DMS53 (cell line): Measurements from ENCODE around the gene TEX38.
"Not testable (repeated sequence)": the region's sequence is repeated elsewhere in the genome, so short reads cannot be mapped to it uniquely, and the experiment has no call there.

Experiments used
- DNase-seq: peaks from one replicate; lab custom pipeline; 2025; lab: John Stamatoyannopoulos, UW

The TEX38 gene

DNA sequence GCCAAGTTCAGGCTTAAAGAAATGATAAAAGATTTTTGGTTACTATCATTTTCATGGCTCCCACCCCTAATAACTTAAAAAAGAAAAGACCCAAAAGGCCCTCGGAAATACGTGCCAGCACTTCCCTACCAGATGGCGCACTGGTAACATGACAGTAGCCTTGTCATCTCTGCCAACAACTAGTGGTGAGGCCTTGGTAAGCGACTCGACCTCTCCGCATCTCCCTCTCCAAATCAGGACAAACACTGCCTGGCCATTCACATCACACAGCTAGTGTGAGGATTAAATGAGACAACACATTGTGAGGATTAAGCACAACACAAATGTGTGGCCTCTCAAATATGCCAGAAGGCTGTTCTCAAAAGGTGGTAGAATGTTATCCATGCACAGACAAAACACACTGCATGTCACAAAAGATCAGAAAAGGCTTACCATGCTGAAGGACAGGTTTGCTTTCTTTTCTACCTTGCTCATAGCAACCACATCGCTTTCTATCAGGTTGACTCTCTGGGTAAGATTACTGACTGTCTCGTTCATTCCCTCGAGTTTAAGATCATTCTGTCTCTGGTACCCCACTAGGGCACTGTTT, 16.4 kb downstream of the TEX38 start:
- no peak for DNase-seq

GRCh38 chr1:46689356-46689755, 17.7 kb downstream of the TEX38 start:
- DNase-seq: no peak

DNA sequence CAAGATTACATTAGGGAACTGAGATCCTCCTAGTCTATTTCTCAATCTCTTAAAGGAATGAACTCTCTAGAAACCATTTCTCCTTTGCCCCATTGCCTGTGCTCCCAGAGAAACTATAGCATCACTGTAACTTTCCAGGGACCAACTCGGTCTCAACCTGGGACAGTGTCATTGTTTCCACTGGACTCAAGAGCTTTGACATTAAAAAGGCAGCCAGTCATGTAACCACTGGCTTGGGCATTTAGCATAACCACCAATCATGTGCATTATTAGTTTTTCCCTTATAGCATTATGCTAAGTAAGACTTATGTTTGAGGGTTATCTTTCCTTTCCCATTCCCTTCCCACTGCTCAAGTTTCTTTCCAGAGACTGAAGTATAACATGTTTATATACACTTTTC, 18.2 kb downstream of the TEX38 start:
- no peak for DNase-seq

- no peak for DNase-seq
Observed at GRCh38 chr1:46690931-46691421, 19.3 kb downstream of the TEX38 start.

DNA sequence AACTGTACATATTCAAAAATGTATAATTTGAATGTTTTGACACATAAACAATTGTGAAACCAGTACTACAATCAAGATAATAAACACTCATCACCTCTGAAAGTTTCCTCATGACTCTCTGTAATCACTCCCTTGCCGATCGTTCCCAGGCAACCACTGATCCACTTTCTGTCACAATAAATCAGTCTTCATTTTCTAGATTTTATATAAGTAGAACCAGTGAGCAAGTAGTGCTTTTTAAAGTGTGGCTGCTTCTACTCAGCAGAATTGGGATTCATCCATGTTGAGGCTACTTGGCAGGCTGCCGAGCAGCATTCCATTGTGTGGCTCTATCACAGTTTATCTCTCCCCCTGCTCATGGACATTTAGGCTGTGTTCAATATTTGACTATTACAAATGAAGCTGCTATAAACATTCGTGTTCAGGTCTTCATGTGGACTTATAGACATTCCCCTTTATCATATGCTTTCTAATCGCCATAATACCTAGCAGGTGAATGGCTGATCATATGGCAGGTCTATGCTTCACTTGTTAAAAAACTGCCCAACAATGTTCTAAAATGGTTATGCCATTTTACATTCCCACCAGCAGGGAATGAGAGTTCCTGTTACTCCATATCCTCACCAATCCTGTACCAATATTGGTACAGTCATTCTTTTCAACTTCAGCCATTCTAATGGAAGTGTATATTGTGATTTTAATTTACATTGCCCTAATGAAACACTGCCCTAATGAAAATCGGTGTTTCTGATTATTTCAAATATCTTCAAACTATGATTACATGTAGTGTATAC, 20.5 kb downstream of the TEX38 start:
- DNase-seq: no peak

GRCh38 chr1:46692811-46693770, 21.4 kb downstream of the TEX38 start:
- DNase-seq: no peak

DNA sequence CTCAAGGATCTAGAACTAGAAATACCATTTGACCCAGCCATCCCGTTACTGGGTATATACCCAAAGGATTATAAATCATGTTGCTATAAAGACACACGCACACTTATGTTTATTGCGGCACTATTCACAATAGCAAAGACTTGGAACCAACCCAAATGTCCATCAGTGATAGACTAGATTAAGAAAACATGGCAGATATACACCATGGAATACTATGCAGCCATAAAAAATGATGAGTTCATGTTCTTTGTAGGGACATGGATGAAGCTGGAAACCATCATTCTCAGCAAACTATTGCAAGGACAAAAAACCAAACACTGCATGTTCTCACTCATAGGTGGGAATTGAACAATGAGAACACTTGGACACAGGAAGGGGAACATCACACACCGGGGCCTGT, 23.0 kb downstream of the TEX38 start:
- DNase-seq: not testable (repeated sequence)

DNA sequence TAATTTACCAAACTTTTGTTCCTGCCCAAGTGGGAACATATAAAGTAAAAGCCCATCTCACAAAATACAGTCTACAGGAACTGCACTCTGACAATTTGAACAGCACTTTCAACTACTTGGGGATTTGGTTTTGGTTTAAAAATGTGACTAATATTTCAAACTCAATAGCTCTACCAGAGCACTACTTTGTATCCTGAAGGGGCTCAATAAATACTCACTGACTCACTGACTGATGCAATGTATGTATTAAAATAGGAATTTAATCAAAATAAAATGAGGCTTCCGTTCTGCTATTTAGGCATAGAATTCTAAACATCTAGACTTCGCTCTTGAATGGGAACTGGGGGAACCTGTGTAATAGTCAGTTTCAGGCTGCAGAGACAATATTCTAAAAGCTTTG, 25.4 kb downstream of the TEX38 start:
- no peak for DNase-seq

DNA sequence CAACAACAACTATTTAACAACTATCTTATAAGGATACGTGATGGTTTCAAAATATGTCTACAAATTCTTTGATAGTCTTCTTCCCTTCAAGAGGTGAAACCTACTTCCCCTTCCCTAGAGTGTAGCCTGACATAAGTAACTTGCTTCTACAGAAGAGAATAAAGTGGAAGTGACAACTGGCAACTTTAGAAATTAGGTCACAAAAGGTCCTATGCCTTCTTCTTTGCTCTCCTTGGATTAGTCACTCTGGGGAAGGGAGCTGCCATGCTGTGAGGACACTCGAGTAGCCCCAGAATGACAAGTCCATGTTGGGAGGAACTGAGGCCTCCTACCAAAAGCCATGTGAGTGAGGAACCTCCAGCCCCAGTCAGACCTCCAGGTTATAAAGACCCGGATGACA, 28.0 kb downstream of the TEX38 start:
- DNase-seq: no peak

GRCh38 chr1:46703927-46704641, 32.4 kb downstream of the TEX38 start:
- no peak for DNase-seq

- DNase-seq: peak; percentile 37
Observed at GRCh38 chr1:46705408-46705807, 33.8 kb downstream of the TEX38 start.

GRCh38 chr1:46708121-46708520, 36.5 kb downstream of the TEX38 start:
- no peak for DNase-seq

DNA sequence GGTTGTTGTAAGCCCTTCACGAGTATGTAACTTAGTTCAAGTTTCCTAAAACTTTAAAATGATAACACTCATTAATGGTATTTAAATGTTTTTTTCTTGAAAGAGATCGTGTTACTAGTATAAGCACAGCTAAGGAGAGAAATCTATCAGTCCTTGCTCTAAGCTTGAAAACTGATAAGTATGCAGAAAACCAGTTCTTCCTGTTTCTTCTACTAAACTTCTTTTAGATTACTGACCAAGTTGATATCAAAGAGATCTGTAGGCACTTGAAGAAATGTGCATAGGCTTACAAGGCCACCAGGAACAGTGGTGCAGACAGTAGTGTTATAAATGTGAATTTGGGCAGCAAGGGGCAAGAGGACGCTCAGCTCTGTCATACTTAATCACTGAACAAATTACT, 43.3 kb downstream of the TEX38 start:
- DNase-seq: peak; percentile 36

DNA sequence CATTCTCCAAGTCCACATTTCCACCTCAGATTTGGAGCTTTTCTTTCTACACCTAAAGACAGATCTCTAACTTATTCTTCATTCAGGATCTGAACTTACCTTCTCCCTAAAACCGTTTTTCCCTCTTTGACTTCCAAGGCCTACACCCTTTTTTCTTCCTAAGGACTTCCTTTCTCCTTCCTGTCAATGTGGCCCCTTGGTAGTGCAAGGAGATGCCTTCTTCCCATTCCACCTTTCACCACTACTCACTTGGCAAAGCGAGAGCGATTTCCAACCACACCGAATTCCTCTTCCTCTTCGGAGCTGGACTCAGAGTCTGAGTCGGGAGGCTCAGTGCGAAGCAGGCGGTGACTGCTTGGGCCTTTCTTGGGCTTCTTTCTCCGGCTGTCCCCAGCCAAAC, 46.0 kb downstream of the TEX38 start:
- DNase-seq: no peak

DNA sequence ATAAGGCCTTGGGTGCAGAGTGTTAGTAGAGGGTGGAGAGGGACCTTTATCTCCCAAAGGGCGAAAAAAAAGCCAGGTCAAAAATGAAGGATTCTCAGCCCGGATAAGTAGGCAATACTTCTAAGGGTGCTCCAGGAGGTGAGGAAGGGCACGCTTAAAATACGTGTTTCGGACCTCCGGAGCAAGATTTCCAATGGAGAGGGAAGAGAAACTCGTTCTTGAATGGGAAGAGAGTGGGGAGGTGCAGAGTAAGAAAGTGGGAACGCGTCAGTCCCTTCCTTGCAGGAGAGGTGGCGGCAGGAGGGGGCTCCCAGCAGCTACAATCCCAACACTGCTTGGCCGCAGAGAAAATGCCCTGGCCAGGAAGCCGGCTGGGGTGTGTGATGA, 46.7 kb downstream of the TEX38 start:
- DNase-seq: no peak

GRCh38 chr1:46718727-46719622, 47.3 kb downstream of the TEX38 start, which contains the start of gene EFCAB14:
Gene EFCAB14, minus strand, starts transcription at chr1:46719114. Its CDS starts 1,027 bp downstream, at chr1:46718087.
- DNase-seq: peak; percentile 100

GRCh38 chr1:46719689-46720088, 48.0 kb downstream of the TEX38 start:
- peak; percentile 92 for DNase-seq

GRCh38 chr1:46720319-46720718, 48.7 kb downstream of the TEX38 start:
- DNase-seq: not testable (repeated sequence)

DNA sequence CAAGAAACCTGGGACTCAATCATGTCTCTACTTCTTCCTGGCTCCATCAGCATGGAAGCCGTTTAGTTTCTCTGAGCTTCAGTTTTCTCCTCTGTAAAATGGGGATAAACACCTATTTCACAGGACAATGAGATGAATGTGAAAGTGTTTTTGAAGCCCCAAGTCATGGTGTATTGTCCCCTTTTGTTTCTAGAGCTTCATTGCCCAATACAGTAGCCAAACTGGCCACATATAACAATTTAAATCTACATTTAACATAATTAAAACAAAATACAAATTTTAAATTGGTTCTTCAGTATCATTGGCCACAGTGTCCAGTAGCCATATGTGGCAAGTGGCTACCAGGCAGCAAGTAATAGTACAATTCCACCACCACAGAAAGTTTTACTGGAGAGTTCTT, 49.5 kb downstream of the TEX38 start:
- no peak for DNase-seq

GRCh38 chr1:46721686-46722205, 50.1 kb downstream of the TEX38 start:
- no peak for DNase-seq
